K562 (cell line): ENCODE measurements around the gene CELF4. TPM values are rescaled to one million over a fixed set of nuclear protein-coding genes. Genes with fewer than 3 reads are reported as not detected.

Experiments
- ATAC-seq: fragments of 200-7000 bp; cut with Tn5 transposase; 3 replicates; pipeline ENCODE4 v1.9.1; 2020; ENCODE audit warnings: moderate library complexity
- BruUV-seq: library from RNA; stranded (reverse); fragments of 400-500 nt; replicated peaks from 2 replicates; lab custom pipeline; 2021; lab: Mats Ljungman, UMichigan
- CTCF ChIA-PET: fragments of 300-600 bp; formaldehyde crosslinking; extraction: SDS; loops from one replicate; lab custom pipeline; 2021; ENCODE audit warnings: low intra/inter-chr PET ratio; lab: Yijun Ruan, JAX
- POLR2A ChIA-PET: fragments of 300-600, 350-650 bp; sonication (Branson Sonifier 250); formaldehyde crosslinking; extraction: SDS; loops from one replicate; lab custom pipeline; 2021; ENCODE audit warnings: antibody characterized with exemption, inconsistent platforms; lab: Yijun Ruan, JAX
- DNase-seq, 4 experiments: peaks; one replicate each; pipeline versions ENCODE4 v3.0.0 to v3.0.0-alpha.2; 2011 to 2018; ENCODE audit warnings: low spot score in 3 of 4, mixed read lengths in 3 of 4; ENCODE audit errors: extremely low read depth in 1 of 4
- FAIRE-seq: peaks from 2 replicates; lab custom pipeline; 2011; peaks lifted over from hg19 to GRCh38; lab: Jason Lieb, UNC
- H2AFZ ChIP-seq: 2 replicates; pipeline ENCODE4 v1.6.0; 2011; ENCODE audit warnings: low read depth, low read length, control low read depth, inconsistent platforms
- H3K27ac ChIP-seq: fragments of 200-600 bp; 3 replicates; pipeline ENCODE4 v1.8.0; 2011; ENCODE audit warnings: low read depth, mild to moderate bottlenecking, control low read depth, inconsistent platforms, low read length, moderate library complexity, mixed read lengths; ENCODE audit errors: extremely low read depth
- H3K27me3 ChIP-seq, 2 experiments: fragments of 300-600 bp in 1 of 2; 2 replicates in 1 of 2; 3 replicates in 1 of 2; pipeline versions ENCODE4 v1.6.0 to v1.8.0; 2011; ENCODE audit warnings: inconsistent platforms in 2 of 2, low read length in 2 of 2, mild to moderate bottlenecking in 1 of 2, mixed read lengths in 1 of 2, moderate library complexity in 1 of 2; ENCODE audit not compliant: control insufficient read depth in 2 of 2, insufficient read depth in 2 of 2
- H3K36me3 ChIP-seq: fragments of 300-600 bp; 3 replicates; pipeline ENCODE4 v1.8.0; 2011; ENCODE audit warnings: mild to moderate bottlenecking, low read length, inconsistent platforms; ENCODE audit not compliant: control insufficient read depth, insufficient read depth
- H3K4me1 ChIP-seq, 2 experiments: fragments of 200-600 bp in 1 of 2; replicated peaks in 1 of 2; 2 replicates in 1 of 2; 3 replicates in 1 of 2; pipeline versions ENCODE4 v1.5.1 to v1.8.0; 2011; ENCODE audit warnings: inconsistent platforms in 2 of 2, low read length in 2 of 2, mild to moderate bottlenecking in 1 of 2, mixed read lengths in 1 of 2, moderate library complexity in 1 of 2; ENCODE audit not compliant: control insufficient read depth in 2 of 2, insufficient read depth in 2 of 2
- H3K4me2 ChIP-seq: 2 replicates; pipeline ENCODE4 v1.6.1; 2011; ENCODE audit warnings: low read length, control low read depth, inconsistent platforms, mixed read lengths; ENCODE audit not compliant: insufficient read depth
- H3K4me3 ChIP-seq: fragments of 200-600 bp; sonication (generic), shearing (Covaris generic); 2 replicates; pipeline ENCODE4 v1.5.1; 2016; ENCODE audit warnings: control low read depth, inconsistent platforms
- H3K79me2 ChIP-seq: fragments of 200-600 bp; 3 replicates; pipeline ENCODE4 v1.8.0; 2011; ENCODE audit warnings: low read length, inconsistent platforms; ENCODE audit not compliant: control insufficient read depth, insufficient read depth
- H3K9ac ChIP-seq, 2 experiments: 2 replicates each; pipeline versions ENCODE4 v1.6.0 to v1.6.1; 2011; ENCODE audit warnings: low read depth in 2 of 2, low read length in 2 of 2, control low read depth in 1 of 2, inconsistent platforms in 1 of 2, mild to moderate bottlenecking in 1 of 2, mixed read lengths in 1 of 2; ENCODE audit not compliant: insufficient read depth in 1 of 2
- H3K9me1 ChIP-seq: one replicate; pipeline ENCODE4 v1.6.0; 2011; ENCODE audit warnings: inconsistent platforms, mild to moderate bottlenecking, low read length, moderate library complexity; ENCODE audit not compliant: control insufficient read depth, insufficient read depth
- H3K9me3 ChIP-seq: replicated peaks from 2 replicates; pipeline ENCODE4 v1.5.1; 2011; ENCODE audit warnings: low read depth, low read length, inconsistent platforms; ENCODE audit not compliant: control insufficient read depth, insufficient read depth
- H4K20me1 ChIP-seq: replicated peaks from 2 replicates; pipeline ENCODE4 v1.6.1; 2011; ENCODE audit warnings: low read length, inconsistent platforms, mixed read lengths; ENCODE audit not compliant: control insufficient read depth, insufficient read depth
- BRD4 ChIP-seq: fragments of 200-600 bp; sonication (generic); IDR thresholded peaks from 2 replicates; pipeline ENCODE4 v1.6.1; 2017; ENCODE audit warnings: inconsistent platforms
- DMBX1 ChIP-seq: fragments of 250-450 bp; sonication (Bioruptor Pico); IDR thresholded peaks from 2 replicates; pipeline ENCODE4 v1.8.0; 2022; ENCODE audit warnings: inconsistent platforms, mild to moderate bottlenecking, moderate library complexity, borderline replicate concordance
- ELK1 ChIP-seq: sonication (generic); formaldehyde crosslinking; IDR thresholded peaks from 2 replicates; pipeline ENCODE4 v1.8.1; 2022; ENCODE audit warnings: missing genetic modification reagents
- FOXK1 ChIP-seq: sonication (generic); formaldehyde crosslinking; IDR thresholded peaks from 2 replicates; pipeline ENCODE4 v1.8.0; 2022; ENCODE audit warnings: missing genetic modification reagents, mild to moderate bottlenecking, borderline replicate concordance
- KAT2B ChIP-seq: IDR thresholded peaks from one replicate; pipeline ENCODE4 v1.6.1; 2012; ENCODE audit warnings: low read depth, mild to moderate bottlenecking, control low read depth, inconsistent platforms, low read length, moderate library complexity
- MCM5 ChIP-seq: fragments of 450-650 bp; IDR thresholded peaks from 2 replicates; pipeline ENCODE4 v1.6.1; 2016; ENCODE audit warnings: low read depth
- MEIS2 ChIP-seq: fragments of 450-650 bp; IDR thresholded peaks from 2 replicates; pipeline ENCODE4 v1.6.1; 2014; ENCODE audit warnings: mild to moderate bottlenecking; ENCODE audit not compliant: partially characterized antibody
- NRF1 ChIP-seq, 2 experiments: fragments of 450-650 bp; IDR thresholded peaks in 1 of 2; conservative IDR thresholded peaks in 1 of 2; 2 replicates each; pipeline ENCODE4 v1.6.1; 2014; ENCODE audit warnings: mild to moderate bottlenecking in 2 of 2
- STAT5B ChIP-seq: fragments of 250-450 bp; sonication (Bioruptor Pico); IDR thresholded peaks from 2 replicates; pipeline ENCODE4 v1.8.0; 2021; ENCODE audit warnings: mild to moderate bottlenecking, inconsistent platforms
- THRAP3 ChIP-seq: fragments of 450-650 bp; IDR thresholded peaks from 2 replicates; pipeline ENCODE4 v1.6.1; 2016; ENCODE audit warnings: mild to moderate bottlenecking, inconsistent platforms, borderline replicate concordance
- UBTF ChIP-seq, 2 experiments: IDR thresholded peaks; 2 replicates each; pipeline ENCODE4 v1.6.1; 2012; ENCODE audit warnings: improper control_type of control experiment in 2 of 2, low read depth in 2 of 2, low read length in 2 of 2, borderline replicate concordance in 1 of 2
- ZNF224 ChIP-seq: sonication (generic); formaldehyde crosslinking; IDR thresholded peaks from 2 replicates; pipeline ENCODE4 v1.8.0; 2022; ENCODE audit warnings: mild to moderate bottlenecking, missing genetic modification reagents
- ZNF384 ChIP-seq: IDR thresholded peaks from 2 replicates; pipeline ENCODE4 v1.6.1; 2012; ENCODE audit warnings: low read depth, low read length, improper control_type of control experiment
- WGBS: fragments of 100-300 bp; shearing (Covaris generic); methylation state at CpG from one replicate; pipeline ENCODE4 v1.1.6; 2016; ENCODE audit warnings: low coverage, mixed read lengths; ENCODE audit not compliant: insufficient coverage; ENCODE audit errors: missing lambda C conversion rate; 5-methylcytosine and 5-hydroxymethylcytosine counted together
- in situ Hi-C: fragments of 300-500 bp; cut with MboI; formaldehyde crosslinking; loops from 4 replicates; pipeline ENCODE4 v1.15.0; 2018; ENCODE audit warnings: inconsistent platforms, mixed read lengths
- intact Hi-C: fragments of 100-400 bp; cut with micrococcal nuclease; formaldehyde crosslinking; loops from 2 replicates; pipeline ENCODE4 v1.14.2; 2022
- polyA plus RNA-seq, 8 experiments: library from polyadenylated mRNA; depleted of rRNA in 4 of 8; stranded (reverse) in 5 of 8; unstranded in 3 of 8; fragments of >200 nt; fragmentation: Nextera tagmentation in 2 of 8; fragmentation: Illumina TruSeq in 1 of 8; extraction: Ambion mirVana in 2 of 8; extraction: Trizol in 1 of 8; gene quantifications; 2 replicates each; pipeline versions ENCODE4 v1.2.1 to v1.2.3, GENCODE V29; 2011 to 2014; ENCODE audit warnings: inconsistent platforms in 1 of 8, missing spikeins in 1 of 8
- total RNA-seq, 7 experiments: library from RNA; depleted of rRNA in 6 of 7; stranded (reverse); fragments of >200 nt in 6 of 7; fragmentation: Illumina TruSeq in 2 of 7; extraction: Trizol in 2 of 7; gene quantifications; 2 replicates each; pipeline versions ENCODE4 v1.2.1 to v1.2.3, GENCODE V29; 2011 to 2021; ENCODE audit warnings: low replicate concordance in 1 of 7

CELF4 gene
- total and polyA plus RNA-seq, 9 of the 15 experiments (the other 6 are each of a cell fraction or from before 2014, with no cell fraction given) = 0.04 to 0.24 (median 0.07) TPM; not detected in 3

- TF ChIP-seq ELK1 (no peak), BRD4 (no peak), UBTF (IDR thresholded peaks at IDR 0.05; ENCODE audit: borderline replicate concordance in 1 of 2, low read depth in 2 of 2, low read length in 2 of 2) (no peak), DMBX1 (CRISPR knock-in tag) (no peak), ZNF384 (no peak), MEIS2 (no peak)
- TF ChIP-seq, all 486 proteins: peak for 0
These were observed 46.1 kb upstream of the CELF4 start (continued) for GRCh38 chr18:37611614-37612279.

GRCh38 chr18:37608876-37609275 lies 43.3 kb upstream of the CELF4 start:
- Histone ChIP-seq H3K27ac (no peak overlapping the region), H3K9me1 (no peaks in the 10 kb centered on the region), H3K36me3 (no peaks in the 10 kb centered on the region), H3K27me3 (no peaks in the 10 kb centered on the region; a peak in 1 of 5 replicates), H3K9me3 (no peaks in the 10 kb centered on the region), H2AFZ (no peak overlapping the region), H3K4me3 (no peak overlapping the region), H3K79me2 (no peaks in the 10 kb centered on the region), H3K4me2 (no peak overlapping the region), H4K20me1 (no peaks in the 10 kb centered on the region), H3K4me1 (no peaks in the 10 kb centered on the region), H3K9ac (no peak overlapping the region; a peak in 1 of 4 replicates)
- ChIA-PET CTCF (no interaction called here), POLR2A (no interaction called here)
- no TSS peak for BruUV-seq
- intact Hi-C loops (no loop called here), in situ Hi-C loops (no loop called here)
- TF ChIP-seq THRAP3 (no peak), KAT2B (no peak), NRF1 (conservative IDR thresholded peaks at IDR 0.05 in 1 of 2, IDR thresholded peaks at IDR 0.05 in 1 of 2) (0 out of 4 replicates have a peak, but pooled peaks have one; percentile 13 to 16), MCM5 (no peak), ZNF224 (CRISPR knock-in tag) (no peak), FOXK1 (CRISPR knock-in tag) (no peak), STAT5B (CRISPR knock-in tag) (no peak)
- WGBS = 1% methylated on average over 10 of the region's 10 CpGs
- ATAC-seq (no peak), FAIRE-seq (no peak), DNase-seq (no peak)
